Measurements from ENCODE around the gene UGT1A9. TPM values are rescaled to one million over a fixed set of nuclear protein-coding genes. Genes with fewer than 3 reads are reported as not detected.
"Not testable (repeated sequence)": the region's sequence is repeated elsewhere in the genome, so short reads cannot be mapped to it uniquely, and the experiment has no call there.

The UGT1A9 gene
- total RNA-seq, 4 donors from 2014 or later, result not detected

DNA sequence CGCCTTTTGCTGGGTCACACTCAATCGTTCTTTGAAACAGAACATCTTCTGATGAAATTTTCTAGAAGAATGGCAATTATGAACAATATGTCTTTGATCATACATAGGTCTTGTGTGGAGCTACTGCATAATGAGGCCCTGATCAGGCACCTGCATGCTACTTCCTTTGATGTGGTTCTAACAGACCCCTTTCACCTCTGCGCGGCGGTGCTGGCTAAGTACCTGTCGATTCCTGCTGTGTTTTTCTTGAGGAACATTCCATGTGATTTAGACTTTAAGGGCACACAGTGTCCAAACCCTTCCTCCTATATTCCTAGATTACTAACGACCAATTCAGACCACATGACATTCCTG, 41.5 kb downstream of the UGT1A9 start:
- Histone ChIP-seq H3K27me3 (peaks cover 0 to 32% (median 0%) of the 10 kb centered on the region in 4 donors), H3K4me3 (no peak overlapping the region), H3K36me3 (no peaks in the 10 kb centered on the region), H3K27ac (replicated peaks in 1 of 4) (no peak overlapping the region), H3K9me3 (no peaks in the 10 kb centered on the region), H3K4me1 (no peaks in the 10 kb centered on the region)
- TF ChIP-seq EP300 (IDR thresholded peaks at IDR 0.05) (no peak), POLR2A (IDR thresholded peaks at IDR 0.05; ENCODE audit: low read depth) (no peak), POLR2AphosphoS5 (IDR thresholded peaks at IDR 0.05) (no peak)
- TF ChIP-seq, protein P1, sequence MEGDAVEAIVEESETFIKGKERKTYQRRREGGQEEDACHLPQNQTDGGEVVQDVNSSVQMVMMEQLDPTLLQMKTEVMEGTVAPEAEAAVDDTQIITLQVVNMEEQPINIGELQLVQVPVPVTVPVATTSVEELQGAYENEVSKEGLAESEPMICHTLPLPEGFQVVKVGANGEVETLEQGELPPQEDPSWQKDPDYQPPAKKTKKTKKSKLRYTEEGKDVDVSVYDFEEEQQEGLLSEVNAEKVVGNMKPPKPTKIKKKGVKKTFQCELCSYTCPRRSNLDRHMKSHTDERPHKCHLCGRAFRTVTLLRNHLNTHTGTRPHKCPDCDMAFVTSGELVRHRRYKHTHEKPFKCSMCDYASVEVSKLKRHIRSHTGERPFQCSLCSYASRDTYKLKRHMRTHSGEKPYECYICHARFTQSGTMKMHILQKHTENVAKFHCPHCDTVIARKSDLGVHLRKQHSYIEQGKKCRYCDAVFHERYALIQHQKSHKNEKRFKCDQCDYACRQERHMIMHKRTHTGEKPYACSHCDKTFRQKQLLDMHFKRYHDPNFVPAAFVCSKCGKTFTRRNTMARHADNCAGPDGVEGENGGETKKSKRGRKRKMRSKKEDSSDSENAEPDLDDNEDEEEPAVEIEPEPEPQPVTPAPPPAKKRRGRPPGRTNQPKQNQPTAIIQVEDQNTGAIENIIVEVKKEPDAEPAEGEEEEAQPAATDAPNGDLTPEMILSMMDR (IDR thresholded peaks at IDR 0.05), result no peak
- 86% methylated on average over 7 of the region's 7 CpGs for WGBS
- intact Hi-C loops (cut with DNase I), result no loop called here
- DNase-seq (ENCODE audit: extremely low spot score), result no peak

DNA sequence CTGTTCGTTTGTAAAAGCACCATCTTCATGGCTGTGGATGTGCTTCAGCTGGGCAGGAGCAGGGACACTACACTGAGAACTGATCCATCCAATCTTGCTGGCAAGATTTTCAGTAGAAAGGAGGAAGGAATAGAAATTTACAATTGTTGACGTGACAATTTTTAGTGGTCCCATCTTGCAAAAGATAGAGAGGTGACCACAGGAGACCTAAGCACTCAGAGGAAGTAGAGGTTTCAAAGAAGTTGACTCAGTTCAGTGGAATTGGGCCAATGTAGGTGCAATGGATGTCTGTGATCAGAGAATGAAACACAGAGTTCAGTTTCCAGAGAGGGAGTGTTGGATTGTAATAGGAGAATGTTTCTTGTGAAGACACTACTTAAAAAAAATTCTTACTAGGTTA, 42.4 kb downstream of the UGT1A9 start:
- Histone ChIP-seq H3K27me3 (peaks cover 0 to 32% (median 0%) of the 10 kb centered on the region in 4 donors), H3K4me1 (no peaks in the 10 kb centered on the region), H3K9me3 (no peaks in the 10 kb centered on the region), H3K27ac (replicated peaks in 1 of 4) (no peak overlapping the region), H3K4me3 (no peak overlapping the region), H3K36me3 (no peaks in the 10 kb centered on the region)
- no peak for TF ChIP-seq POLR2AphosphoS5 (IDR thresholded peaks at IDR 0.05)
- TF ChIP-seq, protein P1 (IDR thresholded peaks at IDR 0.05), result no peak
- DNase-seq (ENCODE audit: extremely low spot score), result no peak
- WGBS, result 87% methylated on average over 2 of the region's 2 CpGs
- intact Hi-C loops (cut with DNase I), result no loop called here

DNA sequence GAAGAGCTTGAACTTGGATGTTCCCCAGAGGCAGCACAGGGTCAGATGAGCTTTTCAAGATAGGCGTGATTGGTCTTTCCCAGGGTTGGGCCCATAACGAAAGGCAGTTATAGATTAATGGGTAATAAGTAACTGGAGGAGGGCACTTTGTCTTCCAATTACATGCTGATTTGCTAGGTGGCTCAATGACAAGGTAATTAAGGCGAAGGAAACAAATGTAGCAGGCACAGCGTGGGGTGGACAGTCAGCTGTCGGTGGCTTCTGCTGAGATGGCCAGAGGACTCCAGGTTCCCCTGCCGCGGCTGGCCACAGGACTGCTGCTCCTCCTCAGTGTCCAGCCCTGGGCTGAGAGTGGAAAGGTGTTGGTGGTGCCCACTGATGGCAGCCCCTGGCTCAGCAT, 46.9 kb downstream of the UGT1A9 start, which contains the start of gene UGT1A4:
Gene UGT1A4 (plus strand): TSS at position 185 of the 400 bp plus-strand sequence. CDS start 85 bp downstream, at position 270.
- intact Hi-C loops (cut with DNase I), result no loop called here
- WGBS, result 78% methylated on average over 7 of the region's 7 CpGs
- Histone ChIP-seq H3K9me3 (no peaks in the 10 kb centered on the region), H3K4me1 (no peaks in the 10 kb centered on the region), H3K27ac (replicated peaks in 1 of 4) (no peak within 1 kb of the TSS), H3K36me3 (no peaks in the 10 kb centered on the region), H3K4me3 (no peak within 1 kb of the TSS), H3K27me3 (peaks cover 0 to 20% (median 0%) of the 10 kb centered on the region in 4 donors)
- no peak for TF ChIP-seq POLR2AphosphoS5 (IDR thresholded peaks at IDR 0.05)
- TF ChIP-seq, protein P1 (IDR thresholded peaks at IDR 0.05), result no peak
- TF ChIP-seq EP300 (IDR thresholded peaks at IDR 0.05), result no peak
- TF ChIP-seq POLR2A (IDR thresholded peaks at IDR 0.05; ENCODE audit: low read depth), result no peak
- no peak for DNase-seq (ENCODE audit: extremely low spot score)

DNA sequence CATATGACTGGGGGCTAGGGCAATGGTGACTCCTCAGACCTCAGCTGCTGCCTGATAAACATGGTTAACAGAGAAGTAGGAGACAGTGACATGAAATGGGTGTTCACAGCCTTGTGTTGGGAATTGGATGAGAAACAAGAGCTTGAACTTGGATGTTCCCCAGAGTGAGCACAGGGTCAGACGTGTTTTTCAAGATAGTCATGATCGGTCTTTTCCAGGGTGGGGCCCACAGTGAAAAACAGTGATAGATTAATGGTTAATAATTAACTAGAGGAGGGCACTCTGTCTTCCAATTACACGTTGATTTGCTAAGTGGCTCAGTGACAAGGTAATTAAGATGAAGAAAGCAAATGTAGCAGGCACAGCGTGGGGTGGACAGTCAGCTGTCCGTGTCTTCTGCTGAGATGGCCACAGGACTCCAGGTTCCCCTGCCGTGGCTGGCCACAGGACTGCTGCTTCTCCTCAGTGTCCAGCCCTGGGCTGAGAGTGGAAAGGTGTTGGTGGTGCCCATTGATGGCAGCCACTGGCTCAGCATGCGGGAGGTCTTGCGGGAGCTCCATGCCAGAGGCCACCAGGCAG, 57.1 kb downstream of the UGT1A9 start, which contains the start of gene UGT1A3:
Gene UGT1A3 (plus strand): TSS at position 320 of the 579 bp plus-strand sequence. CDS start 85 bp downstream, at position 405.
- no peak for TF ChIP-seq EP300 (IDR thresholded peaks at IDR 0.05)
- Histone ChIP-seq H3K4me1 (no peaks in the 10 kb centered on the region), H3K36me3 (no peaks in the 10 kb centered on the region), H3K27ac (replicated peaks in 1 of 4) (no peak within 1 kb of the TSS), H3K9me3 (no peaks in the 10 kb centered on the region), H3K4me3 (no peak within 1 kb of the TSS), H3K27me3 (peaks cover 0 to 10% (median 0%) of the 10 kb centered on the region in 4 donors)
- intact Hi-C loops (cut with DNase I), result no loop called here
- DNase-seq (ENCODE audit: extremely low spot score), result no peak
- 87% methylated on average over 8 of the region's 8 CpGs for WGBS

DNA sequence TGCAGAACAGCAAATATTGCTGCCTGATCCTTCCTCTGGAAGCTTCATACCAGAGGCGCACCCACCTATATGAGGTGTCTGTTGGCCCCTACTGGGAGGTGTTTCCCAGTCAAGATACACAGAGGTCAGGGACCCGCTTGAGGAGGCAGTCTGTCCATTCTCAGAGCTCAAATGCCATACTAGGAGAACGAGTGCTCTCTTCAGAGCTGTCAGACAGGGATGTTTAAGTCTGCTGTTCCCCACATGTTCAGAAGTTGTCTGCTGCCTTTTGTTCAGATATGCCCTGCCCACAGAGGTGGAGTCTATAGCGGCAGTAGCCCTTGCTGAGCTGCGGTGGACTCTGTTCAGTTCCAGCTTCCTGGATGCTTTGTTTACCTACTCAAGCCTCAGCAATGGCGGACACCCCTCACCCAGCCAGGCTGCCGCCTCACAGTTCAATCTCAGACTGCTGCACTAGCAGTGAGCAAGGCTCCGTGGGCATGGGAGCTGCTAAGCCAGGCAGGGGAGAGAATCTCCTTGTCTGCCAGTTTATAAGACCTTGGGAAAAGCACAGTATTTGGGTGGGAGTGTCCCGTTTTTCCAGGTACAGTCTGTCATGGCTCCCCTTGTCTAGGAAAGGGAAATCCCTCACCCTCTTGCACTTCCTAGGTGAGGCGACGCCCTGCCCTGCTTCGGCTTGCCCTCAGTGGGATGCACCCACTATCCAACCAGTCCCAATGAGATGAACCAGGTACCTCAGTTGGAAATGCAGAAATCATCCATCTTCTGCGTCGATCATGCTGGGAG, 65.4 kb downstream of the UGT1A9 start:
- H3K4me3 ChIP-seq; H3K27me3 ChIP-seq; intact Hi-C loops (cut with DNase I); DNase-seq (ENCODE audit: extremely low spot score); H3K27ac ChIP-seq (replicated peaks in 1 of 4); H3K36me3 ChIP-seq; H3K4me1 ChIP-seq; H3K9me3 ChIP-seq: not testable (repeated sequence)
- 84% methylated on average over 13 of the region's 14 CpGs for WGBS

All from esophagus muscularis mucosa (tissue), 4 donors.